Chondrocyte (in vitro differentiated cells): ENCODE data around the gene ARHGAP15. TPM values are rescaled to one million over a fixed set of nuclear protein-coding genes. Genes with fewer than 3 reads are reported as not detected.

ENCODE experiments used
- DNase-seq: peaks from one replicate; pipeline ENCODE4 v3.0.0; 2021; ENCODE audit warnings: mixed read lengths, low spot score
- H3K27ac Mint-ChIP-seq: one replicate; pipeline ENCODE4 v1.8.0; 2021; ENCODE audit warnings: mild to moderate bottlenecking, moderate library complexity, mixed read lengths; ENCODE audit not compliant: unreplicated experiment
- H3K27me3 Mint-ChIP-seq: 2 replicates; pipeline ENCODE4 v1.8.0; 2021; ENCODE audit warnings: low read depth, mixed read lengths
- H3K36me3 Mint-ChIP-seq: 2 replicates; pipeline ENCODE4 v1.8.0; 2021; ENCODE audit warnings: low read depth, mixed read lengths
- H3K4me1 Mint-ChIP-seq: 2 replicates; pipeline ENCODE4 v1.8.0; 2021; ENCODE audit warnings: low read depth, mild to moderate bottlenecking, mixed read lengths
- H3K4me3 Mint-ChIP-seq: one replicate; pipeline ENCODE4 v1.8.0; 2021; ENCODE audit warnings: mild to moderate bottlenecking, moderate library complexity, mixed read lengths; ENCODE audit not compliant: unreplicated experiment
- H3K9me3 Mint-ChIP-seq: 2 replicates; pipeline ENCODE4 v1.8.0; 2021; ENCODE audit warnings: low read depth, mixed read lengths
- total RNA-seq: library from RNA; stranded (reverse); gene quantifications from 3 replicates; pipeline ENCODE4 v1.2.1, GENCODE V29; 2021
- TF ChIP-seq, protein P1 (sequence below): fragments of 200-600 bp; sonication (generic); IDR thresholded peaks from 2 replicates; pipeline ENCODE4 v1.5.0; 2021; ENCODE audit warnings: antibody characterized with exemption, mild to moderate bottlenecking, moderate library complexity

ARHGAP15 gene
- total RNA-seq, 1 donor from 2014 or later: 0.42 TPM

DNA sequence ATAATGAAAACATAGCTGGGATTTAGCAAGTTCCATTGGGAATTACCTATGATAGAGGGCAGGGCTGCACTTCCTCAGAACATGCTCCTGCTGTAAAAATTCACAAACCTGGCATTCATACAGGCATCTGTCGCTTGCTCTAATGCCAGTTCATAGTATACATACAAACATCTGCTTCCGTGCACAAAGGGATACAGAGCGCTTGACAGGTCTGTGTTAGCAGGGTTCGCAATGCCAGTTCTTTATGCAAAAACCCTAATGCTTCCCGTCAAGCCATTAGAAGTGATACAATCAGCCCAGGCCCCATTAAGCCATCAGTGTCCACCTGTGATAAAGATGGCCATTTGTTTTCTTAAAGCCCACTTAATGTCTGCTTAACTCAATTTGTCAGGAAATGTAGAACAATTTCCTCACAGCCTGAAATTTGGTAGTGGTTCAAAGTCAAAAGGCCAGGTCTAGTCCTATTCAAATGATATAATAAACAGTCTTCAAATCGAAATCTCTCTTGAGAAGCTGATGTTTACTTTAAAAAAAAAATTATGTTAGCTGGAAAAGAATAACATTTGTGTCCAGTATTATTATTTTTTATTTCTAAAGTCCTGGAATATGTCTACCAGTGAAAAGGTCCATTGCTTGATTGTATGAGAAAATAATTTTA lies 556.3 kb downstream of the ARHGAP15 start:
- TF ChIP-seq, protein P1, sequence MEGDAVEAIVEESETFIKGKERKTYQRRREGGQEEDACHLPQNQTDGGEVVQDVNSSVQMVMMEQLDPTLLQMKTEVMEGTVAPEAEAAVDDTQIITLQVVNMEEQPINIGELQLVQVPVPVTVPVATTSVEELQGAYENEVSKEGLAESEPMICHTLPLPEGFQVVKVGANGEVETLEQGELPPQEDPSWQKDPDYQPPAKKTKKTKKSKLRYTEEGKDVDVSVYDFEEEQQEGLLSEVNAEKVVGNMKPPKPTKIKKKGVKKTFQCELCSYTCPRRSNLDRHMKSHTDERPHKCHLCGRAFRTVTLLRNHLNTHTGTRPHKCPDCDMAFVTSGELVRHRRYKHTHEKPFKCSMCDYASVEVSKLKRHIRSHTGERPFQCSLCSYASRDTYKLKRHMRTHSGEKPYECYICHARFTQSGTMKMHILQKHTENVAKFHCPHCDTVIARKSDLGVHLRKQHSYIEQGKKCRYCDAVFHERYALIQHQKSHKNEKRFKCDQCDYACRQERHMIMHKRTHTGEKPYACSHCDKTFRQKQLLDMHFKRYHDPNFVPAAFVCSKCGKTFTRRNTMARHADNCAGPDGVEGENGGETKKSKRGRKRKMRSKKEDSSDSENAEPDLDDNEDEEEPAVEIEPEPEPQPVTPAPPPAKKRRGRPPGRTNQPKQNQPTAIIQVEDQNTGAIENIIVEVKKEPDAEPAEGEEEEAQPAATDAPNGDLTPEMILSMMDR: no peak
- DNase-seq: no peak
- H3K4me1 Mint-ChIP-seq: peaks cover 11% of the 10 kb centered on the region
- no peak overlapping the region for H3K4me3 Mint-ChIP-seq
- H3K9me3 Mint-ChIP-seq: no peaks in the 10 kb centered on the region
- H3K36me3 Mint-ChIP-seq: no peaks in the 10 kb centered on the region
- no peaks in the 10 kb centered on the region for H3K27me3 Mint-ChIP-seq
- H3K27ac Mint-ChIP-seq: no peak overlapping the region

DNA sequence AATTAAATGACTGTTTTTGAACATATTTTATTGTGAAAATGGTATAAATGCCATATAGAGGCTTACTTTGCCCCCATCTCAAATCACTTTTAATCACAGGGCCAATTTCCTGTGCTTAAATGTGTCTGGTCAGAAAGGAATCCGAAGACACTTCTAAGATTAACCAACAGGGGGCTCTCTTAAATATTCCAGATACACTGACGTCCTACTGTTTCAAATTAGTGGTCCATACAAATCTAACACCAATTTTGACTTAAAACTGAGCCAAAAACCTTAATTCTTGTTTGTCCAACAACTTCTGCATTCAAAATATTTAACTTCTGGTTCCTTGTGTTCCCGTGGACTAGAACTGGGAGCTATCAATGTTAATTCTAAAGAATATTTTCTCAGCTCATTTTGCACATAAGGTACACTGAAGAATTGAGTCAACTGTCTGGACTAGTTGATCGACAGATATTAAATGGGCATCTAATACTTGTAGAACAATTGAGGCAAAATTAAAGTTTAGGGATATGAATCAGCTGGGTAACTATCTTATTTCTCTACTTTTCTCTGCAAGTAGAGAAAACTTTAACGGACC lies 557.5 kb downstream of the ARHGAP15 start:
- no peaks in the 10 kb centered on the region for H3K9me3 Mint-ChIP-seq
- H3K27me3 Mint-ChIP-seq: no peaks in the 10 kb centered on the region
- no peak for DNase-seq
- H3K4me1 Mint-ChIP-seq: peaks cover 11% of the 10 kb centered on the region
- no peak overlapping the region for H3K4me3 Mint-ChIP-seq
- no peak overlapping the region for H3K27ac Mint-ChIP-seq
- H3K36me3 Mint-ChIP-seq: no peaks in the 10 kb centered on the region
- TF ChIP-seq, protein P1: peak; percentile 79

DNA sequence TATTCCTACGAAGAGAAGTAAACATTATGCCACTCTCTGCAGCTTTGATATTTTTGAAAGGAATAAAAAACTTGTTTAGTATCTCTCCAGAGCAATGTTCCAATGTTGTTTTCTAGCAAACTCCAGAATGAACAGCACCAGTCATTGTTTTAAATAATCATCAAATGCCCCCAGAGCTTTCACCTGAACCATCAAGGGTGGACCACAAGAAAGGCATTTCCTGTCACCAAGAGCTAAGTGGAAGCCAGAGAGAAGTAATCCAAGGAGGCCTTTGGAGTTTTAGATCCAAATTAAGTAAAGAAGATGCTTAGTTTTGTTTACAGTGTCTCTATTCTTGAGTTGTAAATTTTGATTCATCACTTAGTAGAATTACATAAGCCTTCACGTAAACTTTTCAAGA lies 559.0 kb downstream of the ARHGAP15 start:
- no peak for DNase-seq
- Mint-ChIP-seq H3K27ac (no peak overlapping the region), H3K4me1 (peaks cover 11% of the 10 kb centered on the region), H3K36me3 (no peaks in the 10 kb centered on the region), H3K9me3 (no peaks in the 10 kb centered on the region), H3K27me3 (peaks cover 3% of the 10 kb centered on the region), H3K4me3 (no peak overlapping the region)
- TF ChIP-seq, protein P1: no peak

DNA sequence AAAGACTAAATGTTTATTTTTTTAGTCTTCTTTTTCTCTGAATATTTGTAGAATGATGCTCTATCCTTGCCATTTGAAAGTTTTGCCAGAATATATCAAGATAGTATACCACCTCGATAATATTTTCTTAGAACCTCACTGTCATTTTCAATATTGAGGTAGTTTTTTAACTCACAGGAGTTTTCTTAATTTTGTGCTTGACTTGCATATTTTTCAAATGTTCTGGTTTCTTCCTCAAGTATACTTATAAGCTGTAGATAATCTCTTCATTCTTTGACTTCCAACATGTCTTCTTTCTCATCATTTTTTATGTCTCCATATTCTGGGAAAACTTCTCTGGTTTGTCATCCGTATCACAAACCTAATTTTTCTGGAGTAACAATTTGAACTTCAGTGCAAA lies 559.6 kb downstream of the ARHGAP15 start:
- Mint-ChIP-seq H3K27ac (no peak overlapping the region), H3K4me1 (peaks cover 11% of the 10 kb centered on the region), H3K36me3 (no peaks in the 10 kb centered on the region), H3K9me3 (no peaks in the 10 kb centered on the region), H3K27me3 (peaks cover 3% of the 10 kb centered on the region), H3K4me3 (no peak overlapping the region)
- TF ChIP-seq, protein P1: no peak
- DNase-seq: no peak

DNA sequence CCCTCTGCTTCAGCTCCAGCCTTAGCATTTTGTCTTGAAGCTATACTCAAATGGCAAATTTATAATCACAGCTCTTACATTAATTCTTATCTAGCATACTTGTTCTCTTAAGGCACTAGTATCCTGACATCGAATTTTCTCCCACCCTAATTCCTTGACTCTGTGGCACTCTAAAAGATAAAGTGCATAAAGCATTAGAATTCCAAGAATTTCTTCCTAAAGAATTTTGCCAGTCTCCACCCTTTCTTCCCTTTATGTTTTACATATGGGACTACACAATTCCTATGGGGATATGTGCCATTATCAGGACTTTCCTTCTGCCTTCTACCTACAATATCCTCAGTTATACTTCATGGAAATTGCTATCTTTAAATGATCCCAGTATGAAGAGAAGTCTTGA lies 560.3 kb downstream of the ARHGAP15 start:
- Mint-ChIP-seq H3K4me3 (no peak overlapping the region), H3K27ac (no peak overlapping the region), H3K36me3 (no peaks in the 10 kb centered on the region), H3K4me1 (peaks cover 11% of the 10 kb centered on the region), H3K9me3 (no peaks in the 10 kb centered on the region), H3K27me3 (peaks cover 3% of the 10 kb centered on the region)
- no peak for DNase-seq
- TF ChIP-seq, protein P1: no peak
